Stimulated activated CD8-positive, alpha-beta memory T cell treated with anti-CD3 and anti-CD28 coated beads, Interleukin-7, amount 100 ng/mL, for 1 hour (primary cell): Measurements from ENCODE around the gene GORASP2.
A peak's percentile ranks its signal among the peaks of the same experiment; 100 is the strongest.

ENCODE experiments used
- DNase-seq, 2 donors: peaks; one replicate each; pipeline ENCODE4 v3.0.0-alpha.2; 2020; ENCODE audit warnings: low read depth in 2 of 2

Gene GORASP2

DNA sequence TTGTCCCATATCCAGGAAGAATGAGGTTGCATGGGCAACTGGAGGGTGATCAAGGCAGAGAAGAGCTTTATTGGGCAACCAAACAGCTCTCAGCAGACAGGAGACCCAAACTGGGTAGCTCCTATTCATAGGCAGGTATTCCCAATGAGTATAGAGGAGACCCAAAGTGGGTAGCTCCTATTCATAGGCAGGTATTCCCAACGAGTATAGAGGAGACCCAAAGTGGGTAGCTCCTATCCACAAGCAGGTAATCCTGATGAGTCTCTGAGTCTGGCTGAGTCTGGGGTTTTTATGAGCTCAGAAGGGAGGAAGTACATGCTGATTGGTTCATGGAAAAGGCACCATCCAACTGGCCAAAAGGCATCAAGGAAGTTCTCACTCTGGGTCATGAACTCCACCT, 5.3 kb upstream of the GORASP2 start:
- DNase-seq, result no peak

- DNase-seq, result no peak
These were observed 4.1 kb upstream of the GORASP2 start for GRCh38 chr2:170924969-170925368.

DNA sequence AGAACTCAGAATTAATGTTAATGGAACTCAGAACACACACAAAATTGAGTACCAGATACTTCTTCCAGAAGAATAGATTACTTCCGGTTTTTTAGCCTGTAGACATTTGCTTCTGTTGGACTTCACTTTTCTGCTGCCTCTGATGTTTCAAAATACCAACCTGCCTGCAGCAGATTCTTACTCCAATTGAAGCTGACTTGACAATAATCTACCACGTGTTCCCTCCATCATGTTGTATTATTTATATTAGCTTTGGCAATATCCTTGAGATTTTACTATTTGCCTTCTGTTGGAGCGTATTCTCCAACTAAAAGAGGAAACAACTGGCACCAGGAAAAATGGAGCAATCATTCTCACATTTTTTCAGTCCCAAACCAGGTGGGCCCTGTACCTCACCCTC, 3.1 kb upstream of the GORASP2 start:
- DNase-seq, result no peak

DNA sequence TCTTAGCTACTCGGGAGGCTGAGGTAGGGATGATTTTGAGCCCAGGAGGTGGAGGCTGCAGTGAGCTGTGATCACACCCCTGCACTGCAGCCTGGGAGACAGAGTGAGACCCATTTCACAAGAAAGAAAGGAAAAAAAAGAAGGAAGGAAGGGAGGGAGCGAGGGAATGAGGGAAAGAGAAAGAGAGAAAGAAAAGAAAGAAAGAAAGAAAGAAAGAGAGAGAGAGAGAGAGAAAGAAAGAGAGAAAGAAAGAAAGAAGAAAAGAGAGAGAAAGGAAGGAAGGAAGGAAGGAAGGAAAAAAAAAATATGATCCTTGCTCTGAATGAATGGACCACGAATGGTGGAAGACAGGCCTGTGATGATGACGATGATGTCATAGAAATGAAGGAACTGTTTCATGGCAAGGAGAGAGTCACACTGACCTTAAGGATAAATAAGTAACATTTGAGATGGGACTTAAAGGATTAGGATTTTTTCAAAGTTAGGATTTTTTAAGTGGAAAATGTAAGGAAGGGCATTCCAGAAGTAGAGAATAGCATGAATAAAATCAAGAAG, 2.2 kb upstream of the GORASP2 start:
- DNase-seq, result no peak

DNA sequence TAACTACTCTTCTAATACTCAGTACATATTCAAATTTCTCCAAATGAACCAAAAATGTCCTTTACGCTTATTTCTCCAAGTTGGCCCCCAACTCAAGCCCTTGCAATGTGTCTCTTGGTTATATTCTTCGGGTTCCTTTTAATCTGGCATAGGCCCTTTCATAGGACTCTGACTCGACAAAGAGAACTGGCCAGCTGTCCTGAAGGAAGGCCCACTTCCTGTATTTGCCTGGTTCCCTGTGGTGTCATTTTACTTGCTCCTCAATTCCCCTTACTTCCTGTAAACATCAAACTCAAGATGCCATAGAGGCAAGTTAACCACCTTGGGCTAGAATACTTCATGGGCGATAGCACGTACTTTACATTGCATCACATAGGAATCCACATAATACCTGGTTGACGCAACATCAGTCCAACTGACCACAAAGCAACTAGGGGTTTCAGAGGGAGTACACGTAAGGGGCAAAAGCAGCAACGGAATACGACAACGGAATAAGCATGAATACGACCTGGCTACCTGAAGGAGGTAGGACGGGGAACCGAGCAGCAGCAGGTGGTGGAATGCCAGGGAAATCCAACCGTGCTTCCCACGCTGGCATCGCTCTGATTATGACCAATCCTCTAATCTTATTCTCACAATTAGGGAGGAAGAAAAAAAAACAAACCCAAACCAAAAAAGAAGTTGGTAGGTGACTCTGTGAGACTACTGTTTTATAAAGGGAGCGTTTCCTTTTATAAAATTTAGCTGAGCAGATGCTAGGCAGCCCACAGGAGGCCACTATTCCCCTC, 823 bp upstream of the GORASP2 start:
- DNase-seq, result no peak

DNA sequence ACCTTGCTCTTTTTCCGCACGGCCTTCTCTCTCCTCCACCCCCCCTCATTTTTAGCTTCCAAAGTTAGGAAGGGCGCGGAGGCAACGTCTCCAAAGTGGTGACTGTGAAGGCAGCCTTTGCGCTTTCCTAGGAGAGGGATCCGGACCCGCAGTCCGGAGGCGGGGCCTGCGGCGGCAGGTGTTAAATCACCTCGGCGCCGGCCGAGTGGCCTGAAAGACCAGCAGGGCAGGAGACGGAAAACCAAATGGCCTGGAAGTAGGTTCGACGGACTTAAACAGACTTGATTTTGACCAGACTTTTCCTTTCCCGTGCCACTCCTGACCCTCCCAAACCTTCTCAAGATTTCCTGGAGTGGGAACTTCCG, 615 bp downstream of the GORASP2 start:
- DNase-seq, result peak in 1 of 2 donors; percentile 17

DNA sequence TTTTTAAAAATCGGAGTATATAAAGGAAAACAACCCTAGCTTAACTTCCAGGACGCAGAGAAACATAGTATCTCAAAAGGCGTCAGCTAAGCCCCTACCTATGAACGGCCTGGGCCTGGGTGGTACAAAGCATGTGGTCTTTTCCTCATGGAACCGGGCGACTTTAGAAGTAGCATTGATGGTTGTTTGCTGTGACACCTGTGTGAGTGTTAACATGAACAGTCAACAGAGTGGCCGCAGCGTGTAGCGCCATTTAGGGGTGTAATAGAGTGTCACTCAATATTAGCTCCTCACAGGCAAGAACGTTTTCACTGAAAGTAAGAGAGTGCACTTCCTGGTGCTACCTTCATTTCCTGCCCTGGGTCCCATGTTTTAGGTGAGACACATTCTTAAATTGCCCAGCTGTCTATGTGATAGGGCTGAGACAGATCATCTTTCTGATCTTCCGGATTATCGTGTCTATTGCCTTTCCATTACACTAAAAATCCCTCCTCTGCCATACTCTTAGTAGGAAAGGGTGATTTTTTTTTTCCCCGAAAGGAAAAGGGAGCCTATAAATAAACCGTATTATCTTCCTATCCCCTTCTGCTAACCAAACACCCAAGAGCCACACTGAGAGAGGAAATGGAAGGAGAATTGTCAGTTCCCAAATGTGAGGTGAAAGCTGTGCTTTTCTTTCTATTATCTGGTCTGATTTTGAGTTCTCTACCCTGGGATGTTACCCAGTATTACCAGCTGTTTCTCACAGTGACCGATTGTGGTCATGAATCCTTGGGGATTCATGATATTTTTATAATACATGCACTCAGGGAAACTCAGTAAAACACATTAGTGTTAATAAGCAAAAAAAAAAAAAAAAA, 1.3 kb downstream of the GORASP2 start:
- DNase-seq, result peak in 1 of 2 donors; percentile 18

DNA sequence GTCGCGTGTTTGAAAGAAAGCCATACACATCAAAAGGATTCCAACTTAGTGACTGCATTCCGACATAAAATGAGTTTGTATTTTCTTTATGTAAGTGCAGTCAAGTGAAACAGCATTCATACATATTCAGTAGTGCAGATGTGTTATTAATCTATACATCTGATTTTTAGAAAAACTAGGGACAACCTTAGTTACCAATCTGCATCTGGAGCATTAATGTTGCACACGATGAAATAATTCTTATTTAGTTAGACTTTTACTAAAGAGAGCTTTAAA, 1.9 kb downstream of the GORASP2 start:
- no peak for DNase-seq

DNA sequence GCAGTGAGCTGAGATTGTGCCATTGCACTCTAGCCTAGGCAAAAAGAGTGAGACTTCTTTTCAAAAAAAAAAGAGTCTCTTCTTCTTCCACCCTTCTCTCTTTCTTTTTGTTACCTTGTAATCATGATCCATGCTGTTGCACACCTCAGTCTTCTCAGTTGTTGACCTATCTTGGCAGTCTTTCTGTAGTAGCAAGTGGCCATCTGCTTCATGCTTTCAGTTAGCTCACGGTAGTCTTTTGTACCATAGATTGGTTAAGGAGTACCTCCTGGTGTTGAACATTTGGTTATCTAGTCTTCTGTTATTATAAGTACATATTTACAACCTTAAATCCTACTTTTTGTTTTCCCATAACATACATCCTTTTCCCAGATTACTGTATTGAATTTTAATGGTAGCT, 3.1 kb downstream of the GORASP2 start:
- no peak for DNase-seq

GRCh38 chr2:170932948-170933347, 3.9 kb downstream of the GORASP2 start:
- DNase-seq, result no peak

DNA sequence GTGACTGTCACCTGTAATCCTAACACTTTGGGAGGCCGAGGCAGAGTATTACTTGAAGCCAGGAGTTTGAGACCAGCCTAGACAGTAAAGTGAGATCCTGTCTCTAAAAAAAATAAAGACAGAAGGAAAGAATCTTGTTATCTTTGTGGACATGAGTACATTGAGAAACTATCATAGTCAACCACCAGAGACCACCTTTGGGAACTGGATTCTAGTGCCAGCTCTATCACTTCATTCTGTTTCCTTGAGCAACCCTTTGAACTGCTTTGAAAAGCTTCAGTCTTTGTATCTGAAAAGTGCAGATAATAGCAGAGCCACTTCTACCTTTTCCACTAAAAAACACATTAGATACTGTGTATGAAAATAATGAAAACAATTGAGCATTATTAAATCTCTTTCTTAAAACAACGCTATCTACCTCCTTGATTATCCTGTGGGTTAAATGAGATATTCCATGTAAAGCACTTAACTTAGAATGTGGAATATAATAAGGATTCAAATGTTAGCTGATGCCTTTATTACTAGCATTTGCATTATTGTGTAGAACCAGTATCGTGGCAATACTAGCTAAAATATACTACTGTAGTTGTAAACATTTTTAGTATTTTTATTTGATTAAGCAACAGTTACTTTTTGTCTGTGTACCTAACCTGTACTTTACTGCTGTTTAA, 8.8 kb downstream of the GORASP2 start:
- no peak for DNase-seq

DNA sequence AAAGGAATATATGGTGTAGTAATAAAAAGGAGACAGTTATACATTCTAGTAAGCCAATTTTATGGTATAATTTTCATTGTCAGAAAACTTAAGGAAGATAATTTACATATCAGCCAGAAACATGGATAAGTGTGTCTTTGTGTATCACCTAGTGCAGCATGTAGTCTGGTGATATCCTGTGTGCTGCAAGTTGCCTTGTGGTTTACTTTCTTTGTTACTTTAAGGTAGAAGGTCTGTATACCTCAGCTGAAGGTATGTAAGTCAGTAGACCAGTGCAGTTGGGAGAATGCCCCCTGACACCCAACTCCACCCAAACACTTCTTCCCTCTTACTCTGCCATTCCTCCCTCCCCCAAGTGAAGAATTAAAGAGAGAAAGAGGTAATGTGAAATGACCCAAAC, 11.0 kb downstream of the GORASP2 start:
- no peak for DNase-seq

GRCh38 chr2:170942615-170943014, 13.6 kb downstream of the GORASP2 start:
- no peak for DNase-seq

DNA sequence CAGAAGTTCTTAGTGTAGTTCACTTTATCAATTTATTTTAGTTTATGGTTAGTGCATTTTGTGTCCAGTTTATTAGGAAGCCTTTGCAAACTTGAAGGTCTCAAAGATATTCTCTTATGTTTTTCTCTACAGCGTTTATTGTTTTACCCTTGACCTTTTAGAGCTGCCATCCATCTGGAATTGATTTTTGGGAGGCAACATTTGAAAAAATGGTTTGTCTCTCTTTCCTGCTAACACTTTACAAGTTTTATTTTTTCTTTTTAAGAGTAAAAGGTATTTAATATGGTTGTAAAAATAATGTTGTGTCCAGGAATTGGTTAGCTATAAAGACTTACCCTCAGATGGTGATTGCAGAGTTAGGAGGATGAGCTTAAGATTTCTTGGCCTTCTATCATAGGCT, 14.0 kb downstream of the GORASP2 start:
- no peak for DNase-seq

GRCh38 chr2:170943596-170943995, 14.5 kb downstream of the GORASP2 start:
- no peak for DNase-seq

DNA sequence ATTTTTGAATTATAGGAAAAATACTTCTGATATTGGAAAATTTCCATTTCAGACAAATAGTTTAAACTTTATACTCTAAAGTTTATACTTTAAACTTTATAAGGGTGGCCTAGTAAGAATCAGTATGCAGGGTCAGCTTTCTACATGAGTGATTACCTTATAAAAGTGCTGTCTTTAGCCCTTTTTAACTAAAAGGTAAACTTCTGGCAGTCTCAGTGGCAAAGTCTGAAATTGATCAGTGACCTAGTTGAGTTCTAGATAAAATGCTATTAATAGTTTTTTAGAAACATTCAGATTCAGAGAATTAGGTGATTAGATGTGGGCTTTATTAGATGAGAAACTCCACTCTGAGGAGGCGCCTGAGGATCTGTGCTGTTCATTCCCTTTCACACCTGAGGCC, 15.5 kb downstream of the GORASP2 start:
- no peak for DNase-seq

DNA sequence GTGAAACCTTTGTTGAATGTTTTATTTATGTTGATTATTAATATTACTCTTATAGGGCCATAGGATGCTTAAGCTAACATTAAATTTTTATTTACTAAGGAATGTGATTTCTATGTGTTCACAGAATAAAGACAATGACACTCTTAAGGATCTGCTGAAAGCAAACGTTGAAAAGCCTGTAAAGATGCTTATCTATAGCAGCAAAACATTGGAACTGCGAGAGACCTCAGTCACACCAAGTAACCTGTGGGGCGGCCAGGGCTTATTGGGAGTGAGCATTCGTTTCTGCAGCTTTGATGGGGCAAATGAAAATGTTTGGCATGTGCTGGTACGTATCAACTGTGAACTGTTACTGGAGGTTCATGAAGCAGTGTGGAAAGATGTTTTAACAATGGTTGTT, 20.4 kb downstream of the GORASP2 start:
- no peak for DNase-seq

DNA sequence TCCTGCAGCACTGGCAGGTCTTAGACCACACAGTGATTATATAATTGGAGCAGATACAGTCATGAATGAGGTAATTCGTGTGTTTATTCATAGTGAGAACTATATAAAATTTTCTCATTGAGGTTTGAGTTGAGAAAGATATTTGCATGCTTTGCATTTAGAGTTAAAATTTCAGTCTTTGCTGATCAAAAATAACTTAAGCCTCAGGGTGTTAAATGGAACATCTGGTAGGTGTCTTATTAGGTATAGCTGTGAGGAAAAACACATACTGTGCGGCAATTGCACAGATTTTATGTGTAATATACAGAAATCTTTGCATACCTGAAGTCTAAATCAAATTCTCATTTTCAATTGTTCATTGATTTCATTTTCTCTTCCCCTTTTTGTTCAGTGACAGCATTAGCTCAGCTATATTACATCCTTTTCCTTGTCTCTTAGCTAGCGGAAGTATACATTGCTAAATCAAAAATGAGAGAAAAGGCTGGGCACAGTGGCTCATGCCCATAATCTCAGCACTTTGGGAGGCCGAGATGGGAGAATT, 21.2 kb downstream of the GORASP2 start:
- DNase-seq, result no peak

DNA sequence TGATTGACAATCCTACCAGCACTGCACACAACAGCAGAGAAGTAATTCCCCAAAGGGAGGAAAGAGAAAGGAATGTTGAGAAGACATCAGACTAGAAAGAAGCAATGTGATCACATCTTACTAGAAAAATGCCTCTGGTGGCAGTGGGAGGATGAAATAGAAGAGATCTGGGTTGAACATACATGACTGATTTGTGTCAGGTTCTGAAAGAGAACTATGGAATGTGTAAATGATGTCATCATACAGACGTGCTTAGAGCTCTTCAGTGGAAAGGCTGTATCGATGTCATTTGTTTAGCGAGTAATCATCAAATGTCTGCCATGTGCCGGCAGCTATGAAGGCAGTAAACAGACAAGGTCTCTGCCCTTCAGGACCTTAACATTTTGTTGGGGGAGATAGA, 24.9 kb downstream of the GORASP2 start:
- no peak for DNase-seq

DNA sequence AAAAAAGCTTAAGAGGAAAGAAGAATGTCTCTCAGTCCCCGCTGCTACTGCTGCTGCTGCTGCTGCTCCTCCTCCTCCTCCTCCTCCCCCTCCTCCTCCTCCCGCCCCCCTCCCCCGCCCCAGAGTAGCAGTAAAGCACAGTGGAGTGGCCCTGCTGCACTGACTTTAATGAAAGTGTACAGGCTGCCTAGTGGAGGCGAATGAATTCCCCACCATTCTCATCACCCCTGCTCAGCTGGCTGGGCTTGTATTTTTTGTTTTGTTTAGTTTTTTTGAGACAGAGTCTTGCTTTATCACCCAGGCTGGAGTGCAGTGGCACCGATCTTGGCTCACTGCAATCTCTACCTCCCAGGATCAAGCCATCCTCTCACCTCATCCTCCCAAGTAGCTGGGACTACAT, 34.3 kb downstream of the GORASP2 start:
- DNase-seq, result no peak

DNA sequence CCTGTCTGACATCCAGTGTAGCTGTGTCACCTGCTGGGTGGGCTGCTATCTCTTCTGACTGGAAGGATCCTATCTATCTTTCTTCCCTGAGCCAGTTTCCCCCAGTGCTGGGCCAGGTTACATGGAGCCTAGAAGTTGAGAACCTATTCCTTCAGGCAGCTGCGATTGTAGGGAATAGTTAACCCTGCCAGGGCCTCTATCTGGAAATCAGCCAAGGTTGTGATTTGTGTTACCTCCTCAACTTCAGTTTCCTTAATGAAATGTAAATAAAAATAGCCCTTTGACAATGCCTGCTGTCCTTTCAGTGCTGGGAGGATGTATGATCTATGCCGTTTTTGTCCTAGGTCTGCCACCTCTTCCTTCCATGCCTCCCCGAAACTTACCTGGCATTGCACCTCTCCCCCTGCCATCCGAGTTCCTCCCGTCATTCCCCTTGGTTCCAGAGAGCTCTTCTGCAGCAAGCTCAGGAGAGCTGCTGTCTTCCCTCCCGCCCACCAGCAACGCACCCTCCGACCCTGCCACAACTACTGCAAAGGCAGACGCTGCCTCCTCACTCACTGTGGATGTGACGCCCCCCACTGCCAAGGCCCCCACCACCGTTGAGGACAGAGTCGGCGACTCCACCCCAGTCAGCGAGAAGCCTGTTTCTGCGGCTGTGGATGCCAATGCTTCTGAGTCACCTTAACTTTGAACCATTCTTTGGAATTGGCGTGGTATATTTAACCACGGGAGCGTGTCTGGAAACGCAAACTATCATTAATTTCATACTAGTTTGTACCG, 36.6 kb downstream of the GORASP2 start:
- no peak for DNase-seq
